ENCODE measurements around the gene MMP17. TPM values are rescaled to one million over a fixed set of nuclear protein-coding genes. Genes with fewer than 3 reads are reported as not detected.

Gene MMP17
- total and polyA plus RNA-seq, 10 of the 15 experiments (the other 5 are each of a cell fraction or from before 2014, with no cell fraction given) = 0.11 to 0.28 (median 0.23) TPM; not detected in 7

DNA sequence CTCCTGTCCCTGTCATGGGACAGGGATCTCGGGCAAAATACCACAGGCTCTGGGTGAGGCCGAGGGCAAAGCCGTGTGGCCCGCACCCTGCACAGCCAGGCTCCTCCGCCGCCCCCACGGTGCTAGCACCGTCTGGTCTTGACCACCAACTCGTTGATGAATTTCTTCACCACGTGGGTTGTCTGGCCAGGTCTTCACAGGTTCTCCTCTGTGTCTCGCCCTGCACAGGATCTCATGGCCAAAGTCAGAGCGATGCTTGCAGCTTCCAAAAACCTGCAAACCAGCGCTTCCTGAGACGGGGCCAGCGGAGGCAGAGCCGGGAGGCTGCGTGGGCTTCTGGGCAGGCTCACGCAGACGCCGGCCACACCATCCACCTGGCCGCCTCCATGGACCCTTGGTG, 29.0 kb upstream of the MMP17 start (continued):
- TF ChIP-seq USF2 (IDR thresholded peaks at IDR 0.05; ENCODE audit: borderline replicate concordance, low read depth, low read length) (no peak), CEBPB (IDR thresholded peaks at IDR 0.05; ENCODE audit: borderline replicate concordance in 1 of 2, low read depth in 2 of 2, low read length in 2 of 2) (no peak)
- TF ChIP-seq, protein P1, sequence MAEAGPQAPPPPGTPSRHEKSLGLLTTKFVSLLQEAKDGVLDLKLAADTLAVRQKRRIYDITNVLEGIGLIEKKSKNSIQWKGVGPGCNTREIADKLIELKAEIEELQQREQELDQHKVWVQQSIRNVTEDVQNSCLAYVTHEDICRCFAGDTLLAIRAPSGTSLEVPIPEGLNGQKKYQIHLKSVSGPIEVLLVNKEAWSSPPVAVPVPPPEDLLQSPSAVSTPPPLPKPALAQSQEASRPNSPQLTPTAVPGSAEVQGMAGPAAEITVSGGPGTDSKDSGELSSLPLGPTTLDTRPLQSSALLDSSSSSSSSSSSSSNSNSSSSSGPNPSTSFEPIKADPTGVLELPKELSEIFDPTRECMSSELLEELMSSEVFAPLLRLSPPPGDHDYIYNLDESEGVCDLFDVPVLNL (IDR thresholded peaks at IDR 0.05; ENCODE audit: low read depth, low read length) = no peak

- no peaks in the 10 kb centered on the region for H3K27me3 ChIP-seq (replicated peaks in 1 of 2; ENCODE audit: control insufficient read depth in 2 of 2, insufficient read depth in 2 of 2, low read length in 1 of 2)
- in situ Hi-C loops (cut with MboI) = no loop called here
- intact Hi-C loops (cut with micrococcal nuclease; ENCODE audit: unreplicated experiment) = no loop called here
- no peak for DNase-seq (ENCODE audit: low read depth, low spot score)
- no peak overlapping the region for H3K9ac ChIP-seq (ENCODE audit: control insufficient read depth, insufficient read depth, low read length)
- H3K4me2 ChIP-seq (ENCODE audit: control insufficient read depth, insufficient read depth) = no peak overlapping the region
- CTCF ChIA-PET = no interaction called here
- H2AFZ ChIP-seq (ENCODE audit: control insufficient read depth, low read depth, low read length) = no peak overlapping the region
- H3K4me3 ChIP-seq = no peak overlapping the region
- no peak for ATAC-seq
- H3K9me3 ChIP-seq (replicated peaks; ENCODE audit: control insufficient read depth, insufficient read depth, low read length) = no peaks in the 10 kb centered on the region
- SMC1A ChIA-PET (ENCODE audit: uncharacterized antibody, unreplicated experiment) = no interaction called here
- H4K20me1 ChIP-seq (ENCODE audit: control insufficient read depth, insufficient read depth) = no peaks in the 10 kb centered on the region
- 96% methylated on average over 29 of the region's 29 CpGs for WGBS (ENCODE audit: insufficient coverage, insufficient replicate concordance, low lambda C conversion rate, missing lambda C conversion rate)
- TF ChIP-seq CHD4 (IDR thresholded peaks at IDR 0.05) (no peak), ZNF207 (IDR thresholded peaks at IDR 0.05; ENCODE audit: borderline replicate concordance) (no peak), GABPA (IDR thresholded peaks at IDR 0.05; ENCODE audit: low read depth) (no peak), ESRRA (IDR thresholded peaks at IDR 0.05; ENCODE audit: low read length) (no peak), PBX3 (IDR thresholded peaks at IDR 0.05; ENCODE audit: insufficient replicate concordance, low read depth, low read length) (no peak), HCFC1 (IDR thresholded peaks at IDR 0.05; ENCODE audit: low read length) (no peak), CHD1 (IDR thresholded peaks at IDR 0.05; ENCODE audit: low read depth, low read length) (no peak)
- TF ChIP-seq, protein P2, sequence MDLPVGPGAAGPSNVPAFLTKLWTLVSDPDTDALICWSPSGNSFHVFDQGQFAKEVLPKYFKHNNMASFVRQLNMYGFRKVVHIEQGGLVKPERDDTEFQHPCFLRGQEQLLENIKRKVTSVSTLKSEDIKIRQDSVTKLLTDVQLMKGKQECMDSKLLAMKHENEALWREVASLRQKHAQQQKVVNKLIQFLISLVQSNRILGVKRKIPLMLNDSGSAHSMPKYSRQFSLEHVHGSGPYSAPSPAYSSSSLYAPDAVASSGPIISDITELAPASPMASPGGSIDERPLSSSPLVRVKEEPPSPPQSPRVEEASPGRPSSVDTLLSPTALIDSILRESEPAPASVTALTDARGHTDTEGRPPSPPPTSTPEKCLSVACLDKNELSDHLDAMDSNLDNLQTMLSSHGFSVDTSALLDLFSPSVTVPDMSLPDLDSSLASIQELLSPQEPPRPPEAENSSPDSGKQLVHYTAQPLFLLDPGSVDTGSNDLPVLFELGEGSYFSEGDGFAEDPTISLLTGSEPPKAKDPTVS (IDR thresholded peaks at IDR 0.05; ENCODE audit: low read depth, low read length) = no peak
- TF ChIP-seq, protein P3, sequence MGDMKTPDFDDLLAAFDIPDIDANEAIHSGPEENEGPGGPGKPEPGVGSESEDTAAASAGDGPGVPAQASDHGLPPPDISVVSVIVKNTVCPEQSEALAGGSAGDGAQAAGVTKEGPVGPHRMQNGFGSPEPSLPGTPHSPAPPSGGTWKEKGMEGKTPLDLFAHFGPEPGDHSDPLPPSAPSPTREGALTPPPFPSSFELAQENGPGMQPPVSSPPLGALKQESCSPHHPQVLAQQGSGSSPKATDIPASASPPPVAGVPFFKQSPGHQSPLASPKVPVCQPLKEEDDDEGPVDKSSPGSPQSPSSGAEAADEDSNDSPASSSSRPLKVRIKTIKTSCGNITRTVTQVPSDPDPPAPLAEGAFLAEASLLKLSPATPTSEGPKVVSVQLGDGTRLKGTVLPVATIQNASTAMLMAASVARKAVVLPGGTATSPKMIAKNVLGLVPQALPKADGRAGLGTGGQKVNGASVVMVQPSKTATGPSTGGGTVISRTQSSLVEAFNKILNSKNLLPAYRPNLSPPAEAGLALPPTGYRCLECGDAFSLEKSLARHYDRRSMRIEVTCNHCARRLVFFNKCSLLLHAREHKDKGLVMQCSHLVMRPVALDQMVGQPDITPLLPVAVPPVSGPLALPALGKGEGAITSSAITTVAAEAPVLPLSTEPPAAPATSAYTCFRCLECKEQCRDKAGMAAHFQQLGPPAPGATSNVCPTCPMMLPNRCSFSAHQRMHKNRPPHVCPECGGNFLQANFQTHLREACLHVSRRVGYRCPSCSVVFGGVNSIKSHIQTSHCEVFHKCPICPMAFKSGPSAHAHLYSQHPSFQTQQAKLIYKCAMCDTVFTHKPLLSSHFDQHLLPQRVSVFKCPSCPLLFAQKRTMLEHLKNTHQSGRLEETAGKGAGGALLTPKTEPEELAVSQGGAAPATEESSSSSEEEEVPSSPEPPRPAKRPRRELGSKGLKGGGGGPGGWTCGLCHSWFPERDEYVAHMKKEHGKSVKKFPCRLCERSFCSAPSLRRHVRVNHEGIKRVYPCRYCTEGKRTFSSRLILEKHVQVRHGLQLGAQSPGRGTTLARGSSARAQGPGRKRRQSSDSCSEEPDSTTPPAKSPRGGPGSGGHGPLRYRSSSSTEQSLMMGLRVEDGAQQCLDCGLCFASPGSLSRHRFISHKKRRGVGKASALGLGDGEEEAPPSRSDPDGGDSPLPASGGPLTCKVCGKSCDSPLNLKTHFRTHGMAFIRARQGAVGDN (IDR thresholded peaks at IDR 0.05) = no peak
- peaks cover 2 to 3% of the 10 kb centered on the region in 2 experiments; a peak in 3 of 4 replicates for H3K36me3 ChIP-seq (ENCODE audit: control insufficient read depth in 2 of 2, insufficient read depth in 2 of 2, low read length in 1 of 2)
- no peaks in the 10 kb centered on the region for H3K79me2 ChIP-seq (ENCODE audit: control insufficient read depth, insufficient read depth, low read length)
- no peaks in the 10 kb centered on the region for H3K4me1 ChIP-seq (ENCODE audit: control insufficient read depth, insufficient read depth, low read length)
- no peak for FAIRE-seq
- H3K27ac ChIP-seq (ENCODE audit: control insufficient read depth, insufficient read depth) = no peak overlapping the region
- BruUV-seq (replicated peaks) = no TSS peak
- POLR2A ChIA-PET = no interaction called here
- RAD21 ChIA-PET (ENCODE audit: unreplicated experiment) = no interaction called here
Observed at GRCh38 chr12:131799828-131800593, 28.2 kb upstream of the MMP17 start.

Data from GM12878 (cell line).